ENCODE measurements around the gene LAMC2. TPM values are rescaled to one million over a fixed set of nuclear protein-coding genes. Genes with fewer than 3 reads are reported as not detected.

LAMC2 gene
- total RNA-seq, 2 donors from 2014 or later, result 9.3 to 11.6 TPM

- no peaks in the 10 kb centered on the region for H3K4me1 ChIP-seq (replicated peaks)
- H3K9me3 ChIP-seq, result no peaks in the 10 kb centered on the region
- no peaks in the 10 kb centered on the region for H3K36me3 ChIP-seq
- TF ChIP-seq CTCF (IDR thresholded peaks at IDR 0.05) (no peak), POLR2A (IDR thresholded peaks at IDR 0.05) (no peak), POLR2AphosphoS5 (IDR thresholded peaks at IDR 0.05) (no peak)
- H3K27ac ChIP-seq, result no peak overlapping the region
- no peaks in the 10 kb centered on the region for H3K27me3 ChIP-seq (replicated peaks; ENCODE audit: insufficient read depth)
- intact Hi-C loops (cut with DNase I), result no loop called here
- no peak for DNase-seq (ENCODE audit: low spot score)
- WGBS, result 50% methylated on average over 3 of the region's 3 CpGs
- no peak overlapping the region for H3K4me3 ChIP-seq
Measured at GRCh38 chr1:183241471-183241870, 55.4 kb downstream of the LAMC2 start.

- no peak for TF ChIP-seq POLR2AphosphoS5 (IDR thresholded peaks at IDR 0.05)
- Histone ChIP-seq H3K27me3 (replicated peaks; ENCODE audit: insufficient read depth) (no peaks in the 10 kb centered on the region), H3K4me1 (replicated peaks) (no peaks in the 10 kb centered on the region), H3K36me3 (no peaks in the 10 kb centered on the region), H3K27ac (no peak overlapping the region), H3K9me3 (no peaks in the 10 kb centered on the region), H3K4me3 (no peak overlapping the region)
- intact Hi-C loops (cut with DNase I), result no loop called here
- 70% methylated on average over 3 of the region's 3 CpGs for WGBS
- no peak for DNase-seq (ENCODE audit: low spot score)
Measured at GRCh38 chr1:183242556-183242955, 56.5 kb downstream of the LAMC2 start.

GRCh38 chr1:183243161-183244050 lies 57.3 kb downstream of the LAMC2 start:
- WGBS, result 95% methylated on average over 5 of the region's 5 CpGs
- Histone ChIP-seq H3K4me3 (no peak overlapping the region), H3K9me3 (no peaks in the 10 kb centered on the region), H3K4me1 (replicated peaks) (no peaks in the 10 kb centered on the region), H3K27ac (no peak overlapping the region), H3K36me3 (no peaks in the 10 kb centered on the region), H3K27me3 (replicated peaks; ENCODE audit: insufficient read depth) (no peaks in the 10 kb centered on the region)
- intact Hi-C loops (cut with DNase I), result no loop called here
- no peak for TF ChIP-seq POLR2AphosphoS5 (IDR thresholded peaks at IDR 0.05)
- TF ChIP-seq POLR2A (IDR thresholded peaks at IDR 0.05), result no peak
- no peak for TF ChIP-seq CTCF (IDR thresholded peaks at IDR 0.05)
- DNase-seq (ENCODE audit: low spot score), result no peak

- H3K27me3 ChIP-seq (replicated peaks; ENCODE audit: insufficient read depth), result no peaks in the 10 kb centered on the region
- no peaks in the 10 kb centered on the region for H3K9me3 ChIP-seq
- WGBS, result 77% methylated on average over 1 of the region's 1 CpG
- no peaks in the 10 kb centered on the region for H3K36me3 ChIP-seq
- no peaks in the 10 kb centered on the region for H3K4me1 ChIP-seq (replicated peaks)
- H3K4me3 ChIP-seq, result no peak overlapping the region
- no peak overlapping the region for H3K27ac ChIP-seq
- intact Hi-C loops (cut with DNase I), result no loop called here
- no peak for DNase-seq (ENCODE audit: low spot score)
- TF ChIP-seq POLR2A (IDR thresholded peaks at IDR 0.05) (no peak), POLR2AphosphoS5 (IDR thresholded peaks at IDR 0.05) (no peak), CTCF (IDR thresholded peaks at IDR 0.05) (no peak)
Measured at GRCh38 chr1:183244466-183244865, 58.4 kb downstream of the LAMC2 start.

- Histone ChIP-seq H3K4me1 (replicated peaks) (no peaks in the 10 kb centered on the region), H3K36me3 (no peaks in the 10 kb centered on the region), H3K27ac (no peak overlapping the region), H3K4me3 (no peak overlapping the region), H3K9me3 (no peaks in the 10 kb centered on the region), H3K27me3 (replicated peaks; ENCODE audit: insufficient read depth) (no peaks in the 10 kb centered on the region)
- intact Hi-C loops (cut with DNase I), result no loop called here
- TF ChIP-seq POLR2AphosphoS5 (IDR thresholded peaks at IDR 0.05), result no peak
- TF ChIP-seq POLR2A (IDR thresholded peaks at IDR 0.05), result no peak
- TF ChIP-seq CTCF (IDR thresholded peaks at IDR 0.05), result no peak
- DNase-seq (ENCODE audit: low spot score), result no peak
- 93% methylated on average over 3 of the region's 3 CpGs for WGBS
Measured at GRCh38 chr1:183245357-183245756, 59.3 kb downstream of the LAMC2 start.

All from prostate gland (tissue), 2 donors.